IPS-NIHi11 (cell line): ENCODE measurements around the gene EXOG.

Experiments used
- DNase-seq: peaks from one replicate; pipeline ENCODE4 v3.0.0; 2012; ENCODE audit warnings: mixed read lengths, low spot score

The EXOG gene

GRCh38 chr3:38473229-38473628, 22.9 kb upstream of the EXOG start:
- no peak for DNase-seq

GRCh38 chr3:38474928-38475605, 21.1 kb upstream of the EXOG start:
- no peak for DNase-seq

GRCh38 chr3:38475716-38476115, 20.4 kb upstream of the EXOG start:
- DNase-seq, result no peak

- no peak for DNase-seq
Measured at GRCh38 chr3:38476157-38476756, 19.9 kb upstream of the EXOG start.

GRCh38 chr3:38477057-38477820, 18.9 kb upstream of the EXOG start:
- DNase-seq, result no peak

- no peak for DNase-seq
Measured at GRCh38 chr3:38477839-38478450, 18.2 kb upstream of the EXOG start.

- DNase-seq, result no peak
Measured at GRCh38 chr3:38478901-38479300, 17.2 kb upstream of the EXOG start.

- DNase-seq, result peak; percentile 80
Measured at GRCh38 chr3:38479431-38480092, 16.6 kb upstream of the EXOG start.

GRCh38 chr3:38480093-38480445, 16.1 kb upstream of the EXOG start:
- DNase-seq, result no peak

- no peak for DNase-seq
Measured at GRCh38 chr3:38480930-38481329, 15.2 kb upstream of the EXOG start.

GRCh38 chr3:38482951-38483350, 13.2 kb upstream of the EXOG start:
- no peak for DNase-seq

GRCh38 chr3:38487323-38487722, 8.8 kb upstream of the EXOG start:
- DNase-seq, result no peak

GRCh38 chr3:38488949-38489348, 7.2 kb upstream of the EXOG start:
- DNase-seq, result no peak

GRCh38 chr3:38489766-38490165, 6.4 kb upstream of the EXOG start:
- DNase-seq, result no peak

- no peak for DNase-seq
Measured at GRCh38 chr3:38490281-38491030, 5.7 kb upstream of the EXOG start.

- no peak for DNase-seq
Measured at GRCh38 chr3:38491215-38491614, 4.9 kb upstream of the EXOG start.

GRCh38 chr3:38493031-38493430, 3.1 kb upstream of the EXOG start:
- DNase-seq, result no peak

- DNase-seq, result no peak
Measured at GRCh38 chr3:38497031-38497430, 891 bp downstream of the EXOG start.

GRCh38 chr3:38500688-38501417, 4.7 kb downstream of the EXOG start:
- DNase-seq, result no peak

- no peak for DNase-seq
Measured at GRCh38 chr3:38507120-38507519, 11.0 kb downstream of the EXOG start.

- no peak for DNase-seq
Measured at GRCh38 chr3:38509732-38510131, 13.6 kb downstream of the EXOG start.
